Measurements from ENCODE around the gene MDFIC2.
"Not testable (repeated sequence)": the region's sequence is repeated elsewhere in the genome, so short reads cannot be mapped to it uniquely, and the experiment has no call there.

MDFIC2 gene

GRCh38 chr3:70227437-70227836 lies 85.0 kb downstream of the MDFIC2 start:
- H3K4me3 ChIP-seq (ENCODE audit: low read depth, low read length): no peak overlapping the region
- TF ChIP-seq, protein P1, sequence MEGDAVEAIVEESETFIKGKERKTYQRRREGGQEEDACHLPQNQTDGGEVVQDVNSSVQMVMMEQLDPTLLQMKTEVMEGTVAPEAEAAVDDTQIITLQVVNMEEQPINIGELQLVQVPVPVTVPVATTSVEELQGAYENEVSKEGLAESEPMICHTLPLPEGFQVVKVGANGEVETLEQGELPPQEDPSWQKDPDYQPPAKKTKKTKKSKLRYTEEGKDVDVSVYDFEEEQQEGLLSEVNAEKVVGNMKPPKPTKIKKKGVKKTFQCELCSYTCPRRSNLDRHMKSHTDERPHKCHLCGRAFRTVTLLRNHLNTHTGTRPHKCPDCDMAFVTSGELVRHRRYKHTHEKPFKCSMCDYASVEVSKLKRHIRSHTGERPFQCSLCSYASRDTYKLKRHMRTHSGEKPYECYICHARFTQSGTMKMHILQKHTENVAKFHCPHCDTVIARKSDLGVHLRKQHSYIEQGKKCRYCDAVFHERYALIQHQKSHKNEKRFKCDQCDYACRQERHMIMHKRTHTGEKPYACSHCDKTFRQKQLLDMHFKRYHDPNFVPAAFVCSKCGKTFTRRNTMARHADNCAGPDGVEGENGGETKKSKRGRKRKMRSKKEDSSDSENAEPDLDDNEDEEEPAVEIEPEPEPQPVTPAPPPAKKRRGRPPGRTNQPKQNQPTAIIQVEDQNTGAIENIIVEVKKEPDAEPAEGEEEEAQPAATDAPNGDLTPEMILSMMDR (IDR thresholded peaks at IDR 0.05; ENCODE audit: control insufficient read depth, extremely low read depth, insufficient read depth): no peak
- DNase-seq (ENCODE audit: low read depth): no peak

- TF ChIP-seq, protein P1 (IDR thresholded peaks at IDR 0.05; ENCODE audit: control insufficient read depth, extremely low read depth, insufficient read depth): no peak
- no peak overlapping the region for H3K4me3 ChIP-seq (ENCODE audit: low read depth, low read length)
- DNase-seq (ENCODE audit: low read depth): no peak
Measured at GRCh38 chr3:70225146-70225545, 87.3 kb downstream of the MDFIC2 start.

- TF ChIP-seq, protein P1 (IDR thresholded peaks at IDR 0.05; ENCODE audit: control insufficient read depth, extremely low read depth, insufficient read depth): no peak
- H3K4me3 ChIP-seq (ENCODE audit: low read depth, low read length): no peak overlapping the region
- DNase-seq (ENCODE audit: low read depth): no peak
Measured at GRCh38 chr3:70224337-70224736, 88.1 kb downstream of the MDFIC2 start.

DNA sequence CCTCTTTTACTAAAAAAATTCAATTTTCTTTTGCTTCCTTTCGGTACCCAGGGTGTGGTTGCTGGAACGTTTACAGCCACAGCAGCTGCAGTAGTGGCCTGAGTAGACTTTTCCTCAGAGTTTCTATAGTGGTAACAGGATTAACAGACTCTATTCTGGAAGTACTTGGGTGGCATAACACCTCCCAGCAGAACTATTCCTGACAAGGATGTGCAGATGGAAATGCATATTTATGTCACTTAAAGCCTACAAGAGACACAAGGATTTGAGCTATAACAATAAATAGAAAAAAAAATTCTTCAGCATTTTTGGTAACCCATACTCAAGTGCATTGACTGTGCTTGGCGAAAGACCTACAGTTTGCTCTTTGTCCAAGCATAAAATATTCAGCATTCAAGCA lies 94.0 kb downstream of the MDFIC2 start:
- no peak for DNase-seq (ENCODE audit: low read depth)
- H3K4me3 ChIP-seq (ENCODE audit: low read depth, low read length): no peak overlapping the region
- TF ChIP-seq, protein P1 (IDR thresholded peaks at IDR 0.05; ENCODE audit: control insufficient read depth, extremely low read depth, insufficient read depth): no peak

DNA sequence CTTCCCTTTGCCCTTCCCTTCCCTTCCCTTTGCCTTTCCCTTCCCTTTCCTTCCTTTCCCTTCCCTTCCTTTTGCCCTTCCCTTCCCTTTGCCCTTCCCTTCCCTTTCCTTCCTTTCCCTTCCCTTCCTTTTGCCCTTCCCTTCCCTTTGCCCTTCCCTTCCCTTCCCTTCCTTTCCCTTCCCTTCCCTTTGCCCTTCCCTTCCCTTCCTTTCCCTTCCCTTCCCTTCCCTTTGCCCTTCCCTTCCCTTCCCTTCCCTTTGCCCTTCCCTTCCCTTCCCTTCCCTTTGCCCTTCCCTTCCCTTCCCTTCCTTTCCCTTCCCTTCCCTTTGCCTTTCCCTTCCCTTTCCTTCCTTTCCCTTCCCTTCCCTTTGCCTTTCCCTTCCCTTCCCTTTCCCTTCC lies 101.2 kb downstream of the MDFIC2 start:
- H3K4me3 ChIP-seq (ENCODE audit: low read depth, low read length); DNase-seq (ENCODE audit: low read depth): not testable (repeated sequence)

DNA sequence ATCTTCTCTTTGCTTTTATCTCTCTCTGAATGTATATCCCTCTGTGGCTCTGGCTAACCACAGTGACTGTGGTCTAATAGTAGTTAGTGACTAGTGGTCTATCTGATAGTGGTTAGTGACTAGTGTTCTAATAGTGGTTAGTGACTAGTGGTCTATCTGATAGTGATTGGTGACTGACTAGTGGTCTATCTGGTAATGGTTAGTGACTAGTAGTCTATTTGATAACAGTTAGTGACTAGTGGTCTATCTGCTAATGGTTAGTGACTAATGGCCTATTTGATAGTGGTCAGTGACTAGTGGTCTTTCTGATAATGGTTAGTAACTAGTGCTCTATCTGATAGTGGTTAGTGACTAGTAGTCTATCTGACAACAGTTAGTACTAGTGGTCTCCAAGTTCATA lies 110.5 kb downstream of the MDFIC2 start:
- TF ChIP-seq, protein P1 (IDR thresholded peaks at IDR 0.05; ENCODE audit: control insufficient read depth, extremely low read depth, insufficient read depth): no peak
- DNase-seq (ENCODE audit: low read depth): no peak
- no peak overlapping the region for H3K4me3 ChIP-seq (ENCODE audit: low read depth, low read length)

GRCh38 chr3:70189884-70190473 lies 122.5 kb downstream of the MDFIC2 start:
- no peak overlapping the region for H3K4me3 ChIP-seq (ENCODE audit: low read depth, low read length)
- TF ChIP-seq, protein P1 (IDR thresholded peaks at IDR 0.05; ENCODE audit: control insufficient read depth, extremely low read depth, insufficient read depth): no peak
- DNase-seq (ENCODE audit: low read depth): no peak

Measured in LNCaP clone FGC (cell line).